ENCODE measurements around the gene CBLC. TPM values are rescaled to one million over a fixed set of nuclear protein-coding genes. Genes with fewer than 3 reads are reported as not detected.

The CBLC gene
- total RNA-seq, 1 experiment from 2014 or later = 15.9 TPM

DNA sequence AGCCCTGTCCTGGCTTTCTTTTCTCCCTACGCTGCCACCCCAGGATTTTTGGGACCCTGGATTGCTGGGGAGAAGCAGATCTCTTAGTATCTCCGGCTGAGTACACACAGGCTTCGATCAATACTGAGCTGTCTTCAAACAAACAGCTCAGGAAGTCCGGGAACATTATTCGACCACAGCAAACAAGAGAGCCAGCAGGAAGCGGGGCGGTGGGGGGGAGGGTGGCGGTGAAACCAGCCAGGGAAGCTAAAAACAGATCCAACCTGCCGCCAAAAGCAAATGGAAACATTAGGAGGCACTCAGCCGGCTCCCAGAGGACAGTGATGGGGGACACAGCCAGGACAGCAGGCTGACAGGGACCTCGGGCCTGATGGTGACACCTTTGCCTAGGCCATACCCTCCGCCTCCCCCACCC, 19.0 kb downstream of the CBLC start:
- no peak overlapping the region for H4K8ac ChIP-seq (replicated peaks; ENCODE audit: insufficient read length, low read depth, low read length)
- Mint-ChIP-seq H3K36me3 (ENCODE audit: insufficient read depth in 1 of 3, low read depth in 3 of 3) (peaks cover 28 to 64% (median 53%) of the 10 kb centered on the region in 3 experiments), H3K27ac (peak overlapping the region; percentile 29 to 91 (median 87); a peak in 6 of 7 replicates), H3K27me3 (ENCODE audit: low read depth) (no peaks in the 10 kb centered on the region; the same call in 1 of the 2 replicates), H3K9me3 (no peaks in the 10 kb centered on the region), H3K4me1 (peaks cover 14 to 25% of the 10 kb centered on the region in 2 experiments), H3K4me3 (peak overlapping the region; percentile 21 to 32; a peak in 1 of 5 replicates)
- H2BK120ac ChIP-seq (ENCODE audit: low read depth, low read length, poor library complexity, severe bottlenecking) = no peak overlapping the region
- H3K79me1 ChIP-seq (ENCODE audit: insufficient read depth, low read depth, low read length, poor library complexity, severe bottlenecking) = no peaks in the 10 kb centered on the region
- H3K23me2 ChIP-seq (ENCODE audit: insufficient read length, low read depth, low read length, poor library complexity, severe bottlenecking) = no peaks in the 10 kb centered on the region
- H2BK12ac ChIP-seq (ENCODE audit: insufficient read length, low read depth, low read length) = no peak overlapping the region
- H3K27ac ChIP-seq (ENCODE audit: insufficient read length, low read depth, low read length) = no peak overlapping the region
- H3K14ac ChIP-seq (ENCODE audit: insufficient read depth, low read length) = no peak overlapping the region; the same call in 1 of the 2 replicates
- no peak overlapping the region for H4K91ac ChIP-seq (ENCODE audit: insufficient read length, low read depth, low read length)
- H4K5ac ChIP-seq (ENCODE audit: insufficient read length, low read depth, low read length) = no peak overlapping the region
- H2AK5ac ChIP-seq (ENCODE audit: insufficient read length, low read length) = no peak overlapping the region
- H3K4ac ChIP-seq (ENCODE audit: low read depth, low read length) = no peak overlapping the region
- no peaks in the 10 kb centered on the region for H3K9me3 ChIP-seq (ENCODE audit: control insufficient read depth, low read depth, low read length)
- peak; percentile 55 for DNase-seq
- H3K79me2 ChIP-seq (ENCODE audit: insufficient read depth, low read length) = no peaks in the 10 kb centered on the region
- no peak overlapping the region for H2BK20ac ChIP-seq (ENCODE audit: low read depth, low read length, poor library complexity, severe bottlenecking)
- H3K4me1 ChIP-seq (ENCODE audit: insufficient read depth, low read length) = peaks cover 3% of the 10 kb centered on the region; the same call in 1 of the 2 replicates
- H3K27me3 ChIP-seq (ENCODE audit: insufficient read depth, low read length) = no peaks in the 10 kb centered on the region
- no peak overlapping the region for H2BK15ac ChIP-seq (ENCODE audit: low read depth, low read length)
- H3K4me2 ChIP-seq (ENCODE audit: insufficient read depth, insufficient read length, low read length) = no peak overlapping the region
- H3K18ac ChIP-seq (ENCODE audit: insufficient read length, low read depth, low read length) = peak overlapping the region; percentile 28
- no peak overlapping the region for H2AFZ ChIP-seq (ENCODE audit: low read length)
- H3K23ac ChIP-seq (ENCODE audit: insufficient read length, low read depth, low read length) = no peak overlapping the region
- no peaks in the 10 kb centered on the region for H4K20me1 ChIP-seq (ENCODE audit: control insufficient read depth, insufficient read depth, insufficient read length)
- TF ChIP-seq, protein P1, sequence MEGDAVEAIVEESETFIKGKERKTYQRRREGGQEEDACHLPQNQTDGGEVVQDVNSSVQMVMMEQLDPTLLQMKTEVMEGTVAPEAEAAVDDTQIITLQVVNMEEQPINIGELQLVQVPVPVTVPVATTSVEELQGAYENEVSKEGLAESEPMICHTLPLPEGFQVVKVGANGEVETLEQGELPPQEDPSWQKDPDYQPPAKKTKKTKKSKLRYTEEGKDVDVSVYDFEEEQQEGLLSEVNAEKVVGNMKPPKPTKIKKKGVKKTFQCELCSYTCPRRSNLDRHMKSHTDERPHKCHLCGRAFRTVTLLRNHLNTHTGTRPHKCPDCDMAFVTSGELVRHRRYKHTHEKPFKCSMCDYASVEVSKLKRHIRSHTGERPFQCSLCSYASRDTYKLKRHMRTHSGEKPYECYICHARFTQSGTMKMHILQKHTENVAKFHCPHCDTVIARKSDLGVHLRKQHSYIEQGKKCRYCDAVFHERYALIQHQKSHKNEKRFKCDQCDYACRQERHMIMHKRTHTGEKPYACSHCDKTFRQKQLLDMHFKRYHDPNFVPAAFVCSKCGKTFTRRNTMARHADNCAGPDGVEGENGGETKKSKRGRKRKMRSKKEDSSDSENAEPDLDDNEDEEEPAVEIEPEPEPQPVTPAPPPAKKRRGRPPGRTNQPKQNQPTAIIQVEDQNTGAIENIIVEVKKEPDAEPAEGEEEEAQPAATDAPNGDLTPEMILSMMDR (conservative IDR thresholded peaks at IDR 0.05) = no peak
- no peak overlapping the region for H3K9ac ChIP-seq (ENCODE audit: extremely low read depth, insufficient read length, low read length)
- no peak overlapping the region for H3T11ph ChIP-seq (ENCODE audit: low read length)
- WGBS (ENCODE audit: extremely low coverage, insufficient read length, low lambda C conversion rate) = no CpG with 5 or more reads among the region's 12 CpGs
- H2BK5ac ChIP-seq (ENCODE audit: insufficient read length, low read length) = no peak overlapping the region
- H3K56ac ChIP-seq (ENCODE audit: insufficient read length, low read depth, low read length) = no peak overlapping the region
